Duodenal mucosa (tissue), 2 donors: ENCODE measurements around the gene RARA.

Source experiments
- H3K27ac ChIP-seq: one replicate; pipeline ENCODE4 v1.7.0; 2013; ENCODE audit warnings: low read depth, low read length
- H3K27me3 ChIP-seq, 2 donors: one replicate each; pipeline ENCODE4 v1.7.0; 2013; ENCODE audit warnings: low read length in 2 of 2, control low read depth in 1 of 2; ENCODE audit not compliant: insufficient read depth in 2 of 2, control insufficient read depth in 1 of 2
- H3K36me3 ChIP-seq, 2 donors: one replicate each; pipeline ENCODE4 v1.7.0; 2013; ENCODE audit warnings: low read length in 2 of 2, control low read depth in 1 of 2; ENCODE audit not compliant: insufficient read depth in 2 of 2, control insufficient read depth in 1 of 2
- H3K4me1 ChIP-seq, 2 donors: one replicate each; pipeline ENCODE4 v1.7.0; 2013; ENCODE audit warnings: low read length in 2 of 2, control low read depth in 1 of 2; ENCODE audit not compliant: insufficient read depth in 2 of 2, control insufficient read depth in 1 of 2
- H3K4me3 ChIP-seq, 2 donors: one replicate each; pipeline ENCODE4 v1.7.0; 2013; ENCODE audit warnings: low read length in 2 of 2, low read depth in 1 of 2
- H3K9ac ChIP-seq, 2 donors: one replicate each; pipeline ENCODE4 v1.7.0; 2013; ENCODE audit warnings: low read length in 2 of 2, low read depth in 1 of 2
- H3K9me3 ChIP-seq, 2 donors: one replicate each; pipeline ENCODE4 v1.7.0; 2013; ENCODE audit warnings: low read length in 2 of 2, control low read depth in 1 of 2; ENCODE audit not compliant: control insufficient read depth in 1 of 2

RARA gene

DNA sequence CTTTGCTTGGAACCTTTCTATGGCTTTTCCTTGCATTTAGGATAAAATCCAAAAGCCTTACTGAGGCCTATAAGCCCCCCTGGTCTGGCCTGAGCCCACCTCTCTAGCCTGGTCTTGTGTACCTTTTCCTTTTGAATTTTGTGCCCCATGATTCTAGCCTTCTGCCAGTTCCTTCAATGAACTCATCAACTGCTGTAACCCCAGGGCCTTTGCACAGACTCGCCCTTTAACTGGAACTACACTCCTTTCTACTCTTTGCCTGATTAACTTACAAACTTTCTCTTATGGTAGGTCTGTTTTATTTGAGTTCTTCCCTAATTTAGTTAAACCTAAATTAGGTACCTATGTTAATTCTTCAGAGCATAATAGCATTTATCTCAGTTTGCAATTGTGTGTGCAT, 31.3 kb downstream of the RARA start:
- Histone ChIP-seq H3K4me3 (no peak overlapping the region), H3K9me3 (no peaks in the 10 kb centered on the region), H3K9ac (no peak overlapping the region), H3K27ac (no peak overlapping the region), H3K27me3 (no peaks in the 10 kb centered on the region), H3K4me1 (peaks cover 23 to 31% of the 10 kb centered on the region in 2 donors), H3K36me3 (no peaks in the 10 kb centered on the region)

DNA sequence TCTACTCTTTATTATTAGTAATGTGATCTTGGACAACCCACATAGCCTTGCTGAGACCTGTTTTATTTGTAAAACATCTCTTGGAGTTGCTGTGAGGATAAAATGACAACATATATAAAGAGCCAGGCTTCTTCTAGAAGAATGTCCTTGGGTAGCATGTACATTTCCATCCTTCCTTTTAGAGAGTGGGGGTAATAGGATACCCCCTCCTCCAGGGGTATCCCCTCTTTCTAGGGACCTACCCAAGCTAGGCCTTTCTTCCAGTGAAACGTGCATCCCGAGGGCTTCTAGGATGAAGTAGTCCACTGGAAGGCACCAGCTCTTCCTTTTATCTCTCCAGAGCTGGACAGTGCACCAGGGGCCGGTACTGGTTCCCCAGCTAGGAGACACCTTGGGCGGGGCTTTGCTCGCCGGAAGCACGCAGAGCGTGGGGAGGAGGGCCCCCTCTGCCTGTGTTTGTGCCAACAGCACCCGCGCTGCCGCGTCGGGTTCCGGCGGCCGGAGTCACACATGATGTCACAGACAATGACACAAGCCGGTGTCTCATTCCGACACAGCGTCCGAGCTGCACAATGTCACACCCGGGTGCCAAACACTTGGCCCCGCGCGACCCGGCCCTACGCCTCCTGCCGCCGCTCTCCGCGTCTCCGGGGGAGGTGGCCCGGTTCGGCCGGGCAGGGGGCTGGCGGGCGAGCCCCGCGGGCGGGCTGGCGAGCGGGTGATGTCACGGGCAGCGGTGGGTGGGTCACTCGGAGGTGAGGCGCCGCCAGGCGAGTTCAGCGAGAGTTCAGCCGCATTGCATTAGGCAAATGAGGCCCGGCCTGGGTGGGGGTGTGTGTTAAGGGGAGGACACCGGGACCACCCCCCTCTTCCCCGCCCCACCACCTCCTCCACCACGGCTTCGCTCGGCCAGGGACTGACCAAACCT, 32.2 kb downstream of the RARA start:
- Histone ChIP-seq H3K27me3 (no peaks in the 10 kb centered on the region), H3K36me3 (no peaks in the 10 kb centered on the region), H3K9ac (peak overlapping the region; percentile 75 to 90), H3K4me3 (peak overlapping the region; percentile 83 to 89), H3K4me1 (peaks cover 31 to 40% of the 10 kb centered on the region in 2 donors), H3K9me3 (no peaks in the 10 kb centered on the region), H3K27ac (peak overlapping the region; percentile 94)

DNA sequence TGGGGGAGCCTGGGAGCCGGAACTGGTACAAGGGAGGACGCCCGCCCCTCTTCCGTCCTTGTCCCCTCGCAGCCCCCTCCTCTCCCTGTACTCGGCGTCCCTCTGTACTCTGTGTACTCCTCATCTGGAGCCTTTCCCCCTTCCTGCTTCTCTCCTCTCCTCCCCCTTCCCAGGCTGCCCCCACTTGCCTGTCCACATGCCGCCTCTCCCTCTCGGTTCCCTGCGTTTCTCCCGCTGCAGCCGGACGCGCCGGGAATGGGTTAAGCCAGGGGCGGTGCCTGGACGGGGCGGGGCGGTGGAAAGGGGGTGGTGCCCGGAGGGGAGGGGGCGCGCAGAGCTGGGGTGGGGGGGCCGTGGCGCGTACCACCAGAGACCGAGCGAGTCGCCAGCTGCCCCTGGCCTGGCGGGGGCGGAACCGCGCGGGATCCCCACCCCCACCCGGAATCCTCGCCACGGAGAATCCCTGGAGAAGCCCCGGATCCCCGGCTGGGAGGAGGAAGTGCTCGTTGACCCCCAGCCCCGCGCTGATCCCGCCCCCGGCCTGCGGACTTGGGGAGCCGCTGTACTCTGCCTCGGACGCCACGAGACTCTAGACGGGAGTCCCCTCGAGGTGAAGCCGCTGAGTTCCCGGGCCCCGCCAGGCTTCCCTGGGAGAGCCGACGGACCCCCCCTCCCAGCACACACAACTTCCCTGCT, 33.0 kb downstream of the RARA start:
- Histone ChIP-seq H3K9ac (peak overlapping the region; percentile 90 to 97), H3K4me3 (peak overlapping the region; percentile 83 to 89), H3K36me3 (no peaks in the 10 kb centered on the region), H3K27me3 (no peaks in the 10 kb centered on the region), H3K27ac (peak overlapping the region; percentile 94), H3K4me1 (peaks cover 40 to 48% of the 10 kb centered on the region in 2 donors), H3K9me3 (no peaks in the 10 kb centered on the region)

DNA sequence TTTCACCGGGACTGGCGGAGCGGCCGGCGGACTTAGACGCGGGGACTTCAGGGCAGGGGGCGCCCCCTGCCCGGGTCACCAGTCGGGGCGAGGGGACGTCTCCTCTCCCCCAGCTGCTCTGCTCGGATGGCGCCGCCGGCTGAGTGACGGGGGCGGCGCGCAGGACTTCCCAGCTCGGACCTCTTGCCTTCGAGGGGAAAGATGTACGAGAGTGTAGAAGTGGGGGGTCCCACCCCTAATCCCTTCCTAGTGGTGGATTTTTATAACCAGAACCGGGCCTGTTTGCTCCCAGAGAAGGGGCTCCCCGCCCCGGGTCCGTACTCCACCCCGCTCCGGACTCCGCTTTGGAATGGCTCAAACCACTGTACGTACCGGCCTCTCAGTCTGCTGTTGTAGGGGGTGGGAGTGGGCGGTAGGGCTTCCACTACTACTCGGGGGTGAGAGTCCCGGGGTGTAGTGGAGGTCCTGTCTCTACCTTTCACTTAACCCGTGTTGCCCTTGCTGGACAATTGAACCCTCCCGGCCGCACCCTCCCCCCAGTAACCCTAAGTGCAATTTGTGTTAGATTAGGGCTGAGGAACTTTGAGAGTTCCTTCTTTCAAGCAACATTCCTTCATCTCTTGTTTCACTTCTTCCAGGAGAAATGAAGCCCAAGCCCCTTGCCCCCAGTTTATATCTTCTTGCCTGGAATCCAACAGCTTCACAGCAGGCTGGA, 33.7 kb downstream of the RARA start:
- H3K9me3 ChIP-seq = no peaks in the 10 kb centered on the region
- H3K36me3 ChIP-seq = no peaks in the 10 kb centered on the region
- H3K4me1 ChIP-seq = peaks cover 47 to 54% of the 10 kb centered on the region in 2 donors
- H3K9ac ChIP-seq = peak overlapping the region; percentile 76 to 97
- peak overlapping the region; percentile 94 for H3K27ac ChIP-seq
- H3K27me3 ChIP-seq = no peaks in the 10 kb centered on the region
- peak overlapping the region; percentile 83 to 89 for H3K4me3 ChIP-seq

DNA sequence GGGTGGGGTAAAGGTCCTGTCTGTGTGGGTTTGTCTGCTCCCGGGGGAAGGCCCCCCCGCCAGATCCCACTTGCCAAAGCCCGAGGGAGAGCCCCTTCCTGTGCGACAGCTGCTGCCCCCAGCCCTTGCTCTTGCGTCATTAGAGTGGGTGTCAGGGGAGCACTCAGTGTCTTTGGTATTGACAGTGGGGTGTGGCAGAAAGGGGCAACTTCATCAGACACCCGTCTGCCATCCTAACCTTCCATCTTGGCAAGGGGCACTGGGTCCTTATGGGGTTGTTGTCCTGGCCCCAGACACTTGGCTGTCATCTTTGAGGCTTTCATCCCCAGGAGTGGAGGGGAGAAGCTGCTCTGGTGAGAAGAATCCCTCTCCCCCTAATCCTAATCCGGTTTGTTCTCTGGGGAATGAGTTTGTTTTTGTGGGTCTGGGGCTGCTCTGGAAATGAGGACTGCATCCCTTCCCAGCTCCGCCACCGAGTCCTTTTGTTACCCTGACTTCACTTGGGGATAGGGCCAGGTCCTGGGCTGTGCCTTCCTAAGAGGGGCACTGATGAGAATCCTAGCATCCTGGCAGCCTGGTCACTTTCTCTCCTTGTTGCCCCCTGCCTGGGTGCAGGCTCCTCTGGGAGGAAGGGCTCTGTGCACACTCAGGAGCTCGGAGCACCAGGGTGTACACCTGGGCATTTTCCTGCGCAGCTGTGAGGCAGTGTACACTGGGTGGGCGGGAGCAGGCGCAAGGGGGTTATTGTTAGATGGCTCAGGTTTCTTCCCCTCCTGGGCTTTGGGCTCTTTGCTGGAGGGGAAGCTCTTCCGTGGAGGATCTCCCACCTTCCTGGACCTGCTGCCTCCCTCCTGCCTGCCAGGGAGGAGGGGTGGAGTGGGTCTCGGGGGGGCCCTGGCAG, 34.5 kb downstream of the RARA start:
- Histone ChIP-seq H3K9ac (peak overlapping the region; percentile 76 to 97), H3K27me3 (no peaks in the 10 kb centered on the region), H3K4me3 (peak overlapping the region; percentile 83 to 89), H3K9me3 (no peaks in the 10 kb centered on the region), H3K27ac (peak overlapping the region; percentile 94), H3K4me1 (peaks cover 55 to 57% of the 10 kb centered on the region in 2 donors), H3K36me3 (peaks cover 0 to 3% of the 10 kb centered on the region in 2 donors)

DNA sequence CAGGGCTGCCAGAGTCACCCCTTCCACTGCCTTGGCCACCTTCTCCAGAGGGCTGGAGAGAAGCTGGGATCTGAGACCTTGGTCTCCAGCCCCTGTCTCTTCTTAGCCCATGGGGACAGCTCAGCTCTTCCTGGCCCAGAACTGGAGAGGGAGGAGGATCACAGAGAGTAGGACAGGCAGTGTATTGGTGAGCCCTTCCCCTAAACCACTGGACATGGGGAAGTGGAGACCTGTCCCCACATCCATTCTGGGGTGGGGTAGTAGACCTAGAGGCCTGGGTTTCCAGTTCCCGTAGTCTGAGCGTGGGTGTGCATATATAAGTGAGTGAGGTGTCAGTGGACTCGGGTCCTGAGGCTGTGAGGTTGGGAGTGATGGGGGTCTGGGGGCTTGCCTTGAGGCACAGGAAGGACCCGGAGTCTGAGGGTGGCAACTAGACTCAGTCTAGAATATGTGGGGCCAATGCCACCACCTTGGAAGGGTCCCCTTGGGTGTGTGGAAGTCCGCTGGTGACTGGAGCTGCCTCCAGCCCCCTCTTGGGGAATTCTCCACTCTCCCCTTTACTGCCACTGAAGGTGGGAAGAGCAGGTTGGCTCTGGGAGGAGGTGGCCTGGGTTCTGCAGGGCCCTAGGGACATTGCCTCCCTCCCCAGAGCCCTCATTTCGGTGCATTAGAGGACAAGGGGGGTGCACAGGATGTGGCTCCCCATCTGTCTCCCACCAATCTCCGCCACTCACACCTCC, 35.6 kb downstream of the RARA start:
- Histone ChIP-seq H3K27ac (peak overlapping the region; percentile 94), H3K9ac (peak overlapping the region; percentile 76 to 97), H3K4me3 (peak overlapping the region; percentile 83 to 89), H3K9me3 (no peaks in the 10 kb centered on the region), H3K4me1 (peaks cover 63 to 69% of the 10 kb centered on the region in 2 donors), H3K27me3 (no peaks in the 10 kb centered on the region), H3K36me3 (peaks cover 7 to 14% of the 10 kb centered on the region in 2 donors)

DNA sequence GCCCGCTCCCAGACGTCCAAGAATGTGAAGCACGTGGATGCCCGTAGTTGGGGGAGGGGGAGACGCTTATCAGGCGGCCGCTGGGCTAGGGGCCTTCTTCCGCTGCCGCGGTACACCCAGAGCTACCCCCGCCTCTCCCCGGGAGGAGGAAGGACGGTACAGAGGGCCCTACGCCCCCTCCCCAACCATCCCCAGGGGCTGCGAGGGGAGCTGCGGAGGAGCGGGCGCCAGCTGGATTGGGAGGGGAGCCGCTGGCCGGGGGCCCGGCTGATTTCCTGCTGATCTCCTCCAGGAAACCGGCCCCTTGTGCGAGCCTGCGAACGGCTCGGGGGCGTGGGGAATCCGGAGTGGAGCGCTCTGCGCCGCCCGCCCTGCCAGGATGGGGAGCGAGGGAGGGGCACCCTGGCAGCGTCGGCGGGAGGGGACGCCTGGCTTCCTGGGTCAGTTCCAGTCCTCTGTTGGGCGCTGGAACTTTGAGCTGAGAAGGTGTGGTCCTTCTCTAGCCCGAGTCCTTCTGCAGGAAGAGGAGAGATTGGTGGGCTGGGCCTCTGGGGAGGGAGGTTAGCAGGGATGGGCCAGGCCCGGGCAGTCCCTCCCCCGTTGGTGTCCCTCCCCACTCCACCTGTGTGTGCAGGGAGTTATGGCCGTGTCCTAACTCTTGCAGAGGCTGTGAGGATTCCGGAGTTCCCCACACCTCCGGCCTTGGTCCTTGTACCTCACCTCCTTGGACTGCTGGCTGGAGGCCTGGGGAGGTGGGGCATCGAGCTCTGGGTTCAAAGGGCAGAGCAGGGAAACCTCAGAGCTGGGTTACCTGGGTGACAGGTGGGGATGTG, 36.4 kb downstream of the RARA start:
- Histone ChIP-seq H3K4me3 (peak overlapping the region; percentile 83 to 89), H3K9ac (peak overlapping the region; percentile 76 to 97), H3K27ac (peak overlapping the region; percentile 94), H3K36me3 (peaks cover 14 to 21% of the 10 kb centered on the region in 2 donors), H3K9me3 (no peaks in the 10 kb centered on the region), H3K4me1 (peaks cover 68 to 76% of the 10 kb centered on the region in 2 donors), H3K27me3 (no peaks in the 10 kb centered on the region)

DNA sequence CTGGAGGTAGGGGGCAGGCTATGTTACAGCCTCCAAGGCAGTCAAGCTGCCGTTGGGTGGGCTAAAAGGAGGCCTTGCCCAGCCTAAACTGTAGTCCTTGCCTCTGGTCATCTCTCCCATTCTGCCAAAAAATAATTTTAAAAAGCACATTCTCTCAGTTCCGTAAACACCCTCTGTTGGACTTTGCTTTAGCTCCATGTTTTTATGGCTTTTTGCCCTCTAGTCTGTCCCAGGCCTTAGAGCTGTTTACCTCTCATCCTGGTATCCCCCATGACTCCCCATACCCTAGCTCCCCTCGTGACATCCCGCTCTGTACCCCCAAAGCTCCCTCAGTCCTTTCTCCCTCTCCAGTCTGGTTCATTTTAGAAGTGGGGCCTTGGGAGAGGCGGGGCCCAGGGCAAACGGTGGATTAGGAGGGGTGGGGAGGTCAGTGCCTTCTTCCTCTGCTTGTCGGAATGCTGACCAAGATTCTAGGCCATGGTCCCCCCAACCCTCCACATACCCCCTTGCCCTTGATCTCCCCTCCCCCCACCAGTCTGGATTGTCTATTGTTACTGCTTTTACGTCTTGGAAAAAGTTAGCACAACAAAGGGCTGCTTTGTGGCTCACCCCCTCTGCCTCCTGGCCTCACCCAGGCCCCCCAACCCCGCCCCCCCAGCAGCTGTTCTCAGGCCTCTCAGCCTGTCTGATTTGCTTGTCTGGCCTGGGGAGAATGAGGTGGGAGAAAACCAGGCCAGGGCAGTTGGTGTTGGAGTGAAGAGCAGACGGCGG, 37.2 kb downstream of the RARA start:
- H3K9ac ChIP-seq = peak overlapping the region; percentile 76 to 97

More for the DNA sequence above, 37.2 kb downstream of the RARA start:
- H3K27me3 ChIP-seq = no peaks in the 10 kb centered on the region
- no peaks in the 10 kb centered on the region for H3K9me3 ChIP-seq
- peak overlapping the region; percentile 83 to 89 for H3K4me3 ChIP-seq
- peaks cover 67 to 73% of the 10 kb centered on the region in 2 donors for H3K4me1 ChIP-seq
- peaks cover 14 to 26% of the 10 kb centered on the region in 2 donors for H3K36me3 ChIP-seq
- peak overlapping the region; percentile 94 for H3K27ac ChIP-seq
